NB4 (cell line): ENCODE data around the gene AP1S3.

Source experiments
- CTCF ChIP-seq: IDR thresholded peaks from one replicate; pipeline ENCODE4 v1.5.1; 2012; ENCODE audit warnings: low read depth, low read length
- POLR2A ChIP-seq: IDR thresholded peaks from 2 replicates; pipeline ENCODE4 v1.6.1; 2011; ENCODE audit warnings: mild to moderate bottlenecking; ENCODE audit not compliant: insufficient read length; ENCODE audit errors: extremely low read depth
- TF ChIP-seq, protein P1 (sequence below): IDR thresholded peaks from 2 replicates; pipeline ENCODE4 v1.6.1; 2011; ENCODE audit warnings: low read depth, low read length

- TF ChIP-seq CTCF (no peak), POLR2A (no peak)
- TF ChIP-seq, protein P1, sequence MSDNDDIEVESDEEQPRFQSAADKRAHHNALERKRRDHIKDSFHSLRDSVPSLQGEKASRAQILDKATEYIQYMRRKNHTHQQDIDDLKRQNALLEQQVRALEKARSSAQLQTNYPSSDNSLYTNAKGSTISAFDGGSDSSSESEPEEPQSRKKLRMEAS = no peak
Observed at GRCh38 chr2:223853425-223853837, 16.0 kb upstream of the AP1S3 start.
